Thyroid gland (tissue), 4 donors: Measurements from ENCODE around the gene FAM83E. TPM values are rescaled to one million over a fixed set of nuclear protein-coding genes. Genes with fewer than 3 reads are reported as not detected.

Source experiments
- DNase-seq, 2 donors: peaks; one replicate each; pipeline ENCODE4 v3.0.0-alpha.2; 2019
- H3K27ac ChIP-seq, 3 donors: fragments of 200-600 bp; sonication (generic); 1 replicate in 2 of 3; 2 replicates in 1 of 3; pipeline ENCODE4 v1.5.1; 2016 to 2019; ENCODE audit warnings: mild to moderate bottlenecking in 1 of 3, moderate library complexity in 1 of 3
- H3K27me3 ChIP-seq: fragments of 200-600 bp; sonication (generic); one replicate; pipeline ENCODE4 v1.5.1; 2019
- H3K36me3 ChIP-seq, 2 donors: fragments of 200-600 bp; sonication (generic); one replicate each; pipeline ENCODE4 v1.5.1; 2016 to 2019
- H3K4me1 ChIP-seq, 2 donors: fragments of 200-600 bp; sonication (generic); one replicate each; pipeline ENCODE4 v1.5.1; 2017 to 2019
- H3K4me3 ChIP-seq, 3 donors: fragments of 200-600 bp; sonication (generic); replicated peaks in 1 of 3; 1 replicate in 2 of 3; 2 replicates in 1 of 3; pipeline ENCODE4 v1.5.1; 2016; ENCODE audit warnings: mild to moderate bottlenecking in 1 of 3
- H3K9me3 ChIP-seq: fragments of 200-600 bp; sonication (generic); one replicate; pipeline ENCODE4 v1.5.1; 2017
- POLR2A ChIP-seq, 2 donors: fragments of 450-650 bp; IDR thresholded peaks; one replicate each; pipeline ENCODE4 v1.6.1; 2017; ENCODE audit warnings: antibody characterized with exemption in 2 of 2, mild to moderate bottlenecking in 2 of 2, moderate library complexity in 1 of 2
- WGBS, 2 donors: methylation state at CpG; one replicate each; pipeline ENCODE4 v1.1.5; 2017; 5-methylcytosine and 5-hydroxymethylcytosine counted together
- intact Hi-C: fragments of 100-400 bp; cut with DNase I; formaldehyde crosslinking; loops from one replicate; pipeline ENCODE4 v1.15.1; 2023
- total RNA-seq, 4 donors: library from RNA; depleted of rRNA; stranded (reverse); fragments of >200 nt; gene quantifications; one replicate each; pipeline ENCODE4 v1.2.3, GENCODE V29; 2016
- TF ChIP-seq, protein P1 (sequence below), 6 experiments: fragments of 200-600 bp in 3 of 6; fragments of 450-650 bp in 3 of 6; sonication (generic) in 3 of 6; IDR thresholded peaks; one replicate each; pipeline ENCODE4 v1.5.1; 2016 to 2019; ENCODE audit warnings: antibody characterized with exemption in 6 of 6, mild to moderate bottlenecking in 2 of 6, inconsistent platforms in 1 of 6, moderate library complexity in 1 of 6

The FAM83E gene
- total RNA-seq, 4 donors from 2014 or later = not detected

GRCh38 chr19:48600679-48601417 lies 14.0 kb downstream of the FAM83E start:
- H3K27me3 ChIP-seq = no peaks in the 10 kb centered on the region
- H3K4me1 ChIP-seq = no peaks in the 10 kb centered on the region
- no peak overlapping the region for H3K4me3 ChIP-seq
- no peaks in the 10 kb centered on the region for H3K36me3 ChIP-seq
- no peak for TF ChIP-seq POLR2A (IDR thresholded peaks at IDR 0.05)
- TF ChIP-seq, protein P1, sequence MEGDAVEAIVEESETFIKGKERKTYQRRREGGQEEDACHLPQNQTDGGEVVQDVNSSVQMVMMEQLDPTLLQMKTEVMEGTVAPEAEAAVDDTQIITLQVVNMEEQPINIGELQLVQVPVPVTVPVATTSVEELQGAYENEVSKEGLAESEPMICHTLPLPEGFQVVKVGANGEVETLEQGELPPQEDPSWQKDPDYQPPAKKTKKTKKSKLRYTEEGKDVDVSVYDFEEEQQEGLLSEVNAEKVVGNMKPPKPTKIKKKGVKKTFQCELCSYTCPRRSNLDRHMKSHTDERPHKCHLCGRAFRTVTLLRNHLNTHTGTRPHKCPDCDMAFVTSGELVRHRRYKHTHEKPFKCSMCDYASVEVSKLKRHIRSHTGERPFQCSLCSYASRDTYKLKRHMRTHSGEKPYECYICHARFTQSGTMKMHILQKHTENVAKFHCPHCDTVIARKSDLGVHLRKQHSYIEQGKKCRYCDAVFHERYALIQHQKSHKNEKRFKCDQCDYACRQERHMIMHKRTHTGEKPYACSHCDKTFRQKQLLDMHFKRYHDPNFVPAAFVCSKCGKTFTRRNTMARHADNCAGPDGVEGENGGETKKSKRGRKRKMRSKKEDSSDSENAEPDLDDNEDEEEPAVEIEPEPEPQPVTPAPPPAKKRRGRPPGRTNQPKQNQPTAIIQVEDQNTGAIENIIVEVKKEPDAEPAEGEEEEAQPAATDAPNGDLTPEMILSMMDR (IDR thresholded peaks at IDR 0.05) = no peak
- intact Hi-C loops = no loop called here
- 85 to 86% methylated on average over 13 to 15 of the region's 21 CpGs for WGBS, 2 donors
- no peak overlapping the region for H3K27ac ChIP-seq
- DNase-seq = no peak
- H3K9me3 ChIP-seq = no peaks in the 10 kb centered on the region

GRCh38 chr19:48598996-48599700 lies 15.7 kb downstream of the FAM83E start:
- DNase-seq = no peak
- WGBS, 2 donors = 52 to 56% methylated on average over 18 to 24 of the region's 30 CpGs
- H3K4me1 ChIP-seq = no peaks in the 10 kb centered on the region
- H3K36me3 ChIP-seq = no peaks in the 10 kb centered on the region
- TF ChIP-seq POLR2A (IDR thresholded peaks at IDR 0.05) = no peak
- TF ChIP-seq, protein P1 (IDR thresholded peaks at IDR 0.05) = no peak
- intact Hi-C loops = no loop called here
- no peaks in the 10 kb centered on the region for H3K27me3 ChIP-seq
- no peak overlapping the region for H3K4me3 ChIP-seq
- H3K27ac ChIP-seq = no peak overlapping the region
- no peaks in the 10 kb centered on the region for H3K9me3 ChIP-seq

DNA sequence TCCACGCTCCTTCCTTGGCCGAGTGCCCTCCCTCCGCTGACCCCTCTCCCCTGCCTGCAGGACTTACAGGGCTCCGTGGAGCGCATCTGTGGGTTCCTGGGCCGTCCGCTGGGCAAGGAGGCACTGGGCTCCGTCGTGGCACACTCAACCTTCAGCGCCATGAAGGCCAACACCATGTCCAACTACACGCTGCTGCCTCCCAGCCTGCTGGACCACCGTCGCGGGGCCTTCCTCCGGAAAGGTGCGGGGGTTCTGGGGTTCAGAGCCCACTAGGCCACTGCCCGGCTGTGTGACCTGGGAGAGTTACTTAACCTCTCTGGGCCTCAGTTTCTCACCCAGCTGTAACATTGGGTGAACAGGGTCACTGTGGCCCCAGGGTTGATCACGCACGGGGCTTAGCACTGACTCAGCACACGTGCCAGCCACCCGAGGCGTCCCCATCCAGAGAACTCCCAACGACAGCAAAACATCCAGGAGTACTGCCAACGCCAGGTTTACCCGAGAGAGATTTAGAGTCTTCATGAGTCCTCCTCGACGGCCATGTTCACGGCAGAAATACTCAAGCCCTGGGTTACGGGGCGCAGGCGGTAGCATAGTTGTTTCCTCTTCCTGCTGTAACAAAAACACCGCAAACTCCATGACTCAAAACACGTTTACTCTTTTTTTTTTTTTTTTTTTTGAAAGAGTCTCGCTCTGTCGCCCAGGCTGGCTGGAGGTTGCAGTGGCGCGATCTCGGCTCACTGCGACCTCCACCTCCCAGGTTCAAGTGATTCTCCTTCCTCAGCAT lies 18.0 kb downstream of the FAM83E start:
- Histone ChIP-seq H3K9me3 (no peaks in the 10 kb centered on the region), H3K36me3 (no peaks in the 10 kb centered on the region), H3K27me3 (no peaks in the 10 kb centered on the region), H3K4me3 (no peak overlapping the region), H3K4me1 (no peaks in the 10 kb centered on the region), H3K27ac (no peak overlapping the region)
- no peak for DNase-seq
- 74 to 77% methylated on average over 34 to 36 of the region's 39 CpGs for WGBS, 2 donors
- intact Hi-C loops = no loop called here
- no peak for TF ChIP-seq POLR2A (IDR thresholded peaks at IDR 0.05)
- TF ChIP-seq, protein P1 (IDR thresholded peaks at IDR 0.05) = no peak

GRCh38 chr19:48596237-48596636 lies 18.6 kb downstream of the FAM83E start:
- DNase-seq = no peak
- Histone ChIP-seq H3K4me3 (no peak overlapping the region), H3K27me3 (no peaks in the 10 kb centered on the region), H3K4me1 (no peaks in the 10 kb centered on the region), H3K27ac (no peak overlapping the region), H3K36me3 (no peaks in the 10 kb centered on the region), H3K9me3 (no peaks in the 10 kb centered on the region)
- TF ChIP-seq, protein P1 (IDR thresholded peaks at IDR 0.05) = no peak
- TF ChIP-seq POLR2A (IDR thresholded peaks at IDR 0.05) = no peak
- intact Hi-C loops = no loop called here
- 90 to 92% methylated on average over 2 to 4 of the region's 4 CpGs for WGBS, 2 donors
